Measurements from ENCODE around the gene KCTD17.

KCTD17 gene

DNA sequence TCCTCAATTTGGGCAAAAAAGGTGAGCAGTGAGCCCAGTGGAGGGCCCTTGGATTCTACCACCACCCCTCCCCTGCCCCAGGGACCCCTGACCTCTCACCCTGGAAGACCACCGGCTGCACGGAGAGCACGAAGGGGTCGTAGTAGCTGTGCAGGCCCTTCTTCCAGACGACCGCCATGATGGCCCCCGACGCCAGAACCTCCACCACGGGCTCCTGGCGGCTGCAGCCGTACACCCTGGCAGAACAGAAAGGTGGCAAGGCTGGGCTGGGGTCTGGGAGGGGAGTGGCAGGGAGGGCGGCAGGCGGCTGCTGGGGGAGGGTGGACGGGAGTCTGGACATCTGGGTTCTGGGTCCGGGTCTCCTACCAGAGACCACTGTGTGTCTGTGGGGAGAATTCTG, 34.6 kb downstream of the KCTD17 start:
- H3K4me1 ChIP-seq (ENCODE audit: insufficient read depth, low read length) = no peaks in the 10 kb centered on the region
- no peak for ATAC-seq (ENCODE audit: insufficient read depth, low read depth)
- no peak for TF ChIP-seq EZH2 (IDR thresholded peaks at IDR 0.05; ENCODE audit: borderline replicate concordance, low read depth, low read length, severe bottlenecking)
- TF ChIP-seq, protein P1, sequence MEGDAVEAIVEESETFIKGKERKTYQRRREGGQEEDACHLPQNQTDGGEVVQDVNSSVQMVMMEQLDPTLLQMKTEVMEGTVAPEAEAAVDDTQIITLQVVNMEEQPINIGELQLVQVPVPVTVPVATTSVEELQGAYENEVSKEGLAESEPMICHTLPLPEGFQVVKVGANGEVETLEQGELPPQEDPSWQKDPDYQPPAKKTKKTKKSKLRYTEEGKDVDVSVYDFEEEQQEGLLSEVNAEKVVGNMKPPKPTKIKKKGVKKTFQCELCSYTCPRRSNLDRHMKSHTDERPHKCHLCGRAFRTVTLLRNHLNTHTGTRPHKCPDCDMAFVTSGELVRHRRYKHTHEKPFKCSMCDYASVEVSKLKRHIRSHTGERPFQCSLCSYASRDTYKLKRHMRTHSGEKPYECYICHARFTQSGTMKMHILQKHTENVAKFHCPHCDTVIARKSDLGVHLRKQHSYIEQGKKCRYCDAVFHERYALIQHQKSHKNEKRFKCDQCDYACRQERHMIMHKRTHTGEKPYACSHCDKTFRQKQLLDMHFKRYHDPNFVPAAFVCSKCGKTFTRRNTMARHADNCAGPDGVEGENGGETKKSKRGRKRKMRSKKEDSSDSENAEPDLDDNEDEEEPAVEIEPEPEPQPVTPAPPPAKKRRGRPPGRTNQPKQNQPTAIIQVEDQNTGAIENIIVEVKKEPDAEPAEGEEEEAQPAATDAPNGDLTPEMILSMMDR (IDR thresholded peaks at IDR 0.05; ENCODE audit: borderline replicate concordance, extremely low read depth, low read length, poor library complexity, severe bottlenecking) = no peak
- H4K20me1 ChIP-seq (ENCODE audit: insufficient read depth, low read length) = peaks cover 3% of the 10 kb centered on the region; the same call in 1 of the 2 replicates
- DNase-seq = no peak
- no peaks in the 10 kb centered on the region for H3K9me3 ChIP-seq (ENCODE audit: insufficient read depth, low read length, severe bottlenecking)
- H3K4me3 ChIP-seq (ENCODE audit: low read depth in 1 of 2, low read length in 2 of 2) = no peak overlapping the region
- H3K27ac ChIP-seq (ENCODE audit: low read length) = no peak overlapping the region
- no peak overlapping the region for H2AFZ ChIP-seq (ENCODE audit: low read depth, low read length)
- no peaks in the 10 kb centered on the region for H3K36me3 ChIP-seq (ENCODE audit: insufficient read depth, low read length)
- no peaks in the 10 kb centered on the region for H3K27me3 ChIP-seq (ENCODE audit: insufficient read depth, low read length, poor library complexity)
- no peak overlapping the region for H3K4me2 ChIP-seq (ENCODE audit: insufficient read depth, low read length)
- H3K9ac ChIP-seq (ENCODE audit: low read depth, low read length) = no peak overlapping the region
- H3K79me2 ChIP-seq (ENCODE audit: insufficient read depth, low read length) = no peaks in the 10 kb centered on the region

DNA sequence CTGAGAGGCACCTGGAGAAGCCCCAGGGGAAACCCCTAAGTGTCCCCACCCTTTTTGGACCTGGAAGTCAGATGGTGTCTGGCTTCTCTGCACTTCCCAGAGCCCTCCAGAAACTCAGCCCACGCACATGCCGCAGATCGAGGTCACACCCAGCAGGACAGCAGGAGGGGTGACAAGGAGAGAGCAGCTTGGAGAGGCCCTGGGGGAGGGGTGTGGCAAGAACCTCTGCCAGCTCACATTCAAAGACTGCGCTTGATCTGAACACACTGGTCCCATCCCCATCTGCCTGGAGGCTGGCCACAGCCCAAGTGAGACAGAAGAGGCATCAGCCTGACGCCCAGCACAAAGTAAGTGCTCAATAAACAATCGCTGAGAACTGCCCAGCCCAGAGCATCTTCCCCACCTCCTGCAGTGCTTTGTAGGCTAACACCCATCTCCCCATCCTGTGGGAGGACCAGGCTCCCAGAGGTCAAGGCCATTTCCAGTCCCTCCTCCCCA, 36.6 kb downstream of the KCTD17 start:
- Histone ChIP-seq H3K4me2 (ENCODE audit: insufficient read depth, low read length) (no peak overlapping the region), H3K27me3 (ENCODE audit: insufficient read depth, low read length, poor library complexity) (no peaks in the 10 kb centered on the region), H3K4me1 (ENCODE audit: insufficient read depth, low read length) (no peaks in the 10 kb centered on the region), H3K4me3 (ENCODE audit: low read depth in 1 of 2, low read length in 2 of 2) (no peak overlapping the region), H4K20me1 (ENCODE audit: insufficient read depth, low read length) (peaks cover 3% of the 10 kb centered on the region; the same call in 1 of the 2 replicates), H3K79me2 (ENCODE audit: insufficient read depth, low read length) (no peaks in the 10 kb centered on the region), H3K9me3 (ENCODE audit: insufficient read depth, low read length, severe bottlenecking) (no peaks in the 10 kb centered on the region), H2AFZ (ENCODE audit: low read depth, low read length) (no peak overlapping the region), H3K36me3 (ENCODE audit: insufficient read depth, low read length) (no peaks in the 10 kb centered on the region), H3K9ac (ENCODE audit: low read depth, low read length) (no peak overlapping the region), H3K27ac (ENCODE audit: low read length) (no peak overlapping the region)
- DNase-seq (no peak), ATAC-seq (ENCODE audit: insufficient read depth, low read depth) (no peak)
- TF ChIP-seq EZH2 (IDR thresholded peaks at IDR 0.05; ENCODE audit: borderline replicate concordance, low read depth, low read length, severe bottlenecking) = no peak
- TF ChIP-seq, protein P1 (IDR thresholded peaks at IDR 0.05; ENCODE audit: borderline replicate concordance, extremely low read depth, low read length, poor library complexity, severe bottlenecking) = no peak

DNA sequence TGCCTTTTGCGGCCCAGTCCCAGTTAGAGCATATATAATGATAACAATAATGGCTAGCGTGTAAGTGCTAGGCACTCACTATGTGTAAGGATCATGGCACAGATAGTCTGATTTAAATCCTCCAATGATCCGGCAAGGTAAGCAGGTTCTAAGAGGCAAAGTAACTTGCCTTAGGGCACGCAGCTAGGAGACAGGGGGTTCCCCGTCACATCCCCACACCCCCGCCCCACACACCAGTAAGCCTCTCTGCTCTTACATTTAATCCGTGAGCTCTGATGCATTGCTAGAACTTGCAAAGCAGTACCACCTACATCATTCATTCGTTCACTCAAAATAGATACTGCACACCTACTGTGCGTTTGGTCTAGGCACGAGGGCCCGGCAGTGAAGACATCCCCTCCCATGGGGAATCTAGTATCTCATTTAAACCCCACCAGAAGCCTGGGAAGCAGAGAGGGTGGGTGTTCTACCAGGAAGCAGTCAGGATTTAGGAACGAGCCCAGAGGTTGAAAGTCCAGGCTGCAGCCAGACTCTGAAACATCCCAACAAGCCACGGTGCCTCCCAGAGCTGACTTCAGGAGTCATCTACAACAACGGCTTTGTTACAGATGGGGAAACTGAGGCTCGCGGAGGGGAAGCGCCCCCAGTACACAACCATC, 37.3 kb downstream of the KCTD17 start:
- no peak overlapping the region for H2AFZ ChIP-seq (ENCODE audit: low read depth, low read length)
- H3K79me2 ChIP-seq (ENCODE audit: insufficient read depth, low read length) = no peaks in the 10 kb centered on the region
- no peak for ATAC-seq (ENCODE audit: insufficient read depth, low read depth)
- no peak overlapping the region for H3K4me2 ChIP-seq (ENCODE audit: insufficient read depth, low read length)
- peaks cover 3% of the 10 kb centered on the region; the same call in 1 of the 2 replicates for H4K20me1 ChIP-seq (ENCODE audit: insufficient read depth, low read length)
- no peaks in the 10 kb centered on the region for H3K9me3 ChIP-seq (ENCODE audit: insufficient read depth, low read length, severe bottlenecking)
- no peaks in the 10 kb centered on the region for H3K36me3 ChIP-seq (ENCODE audit: insufficient read depth, low read length)
- TF ChIP-seq, protein P1 (IDR thresholded peaks at IDR 0.05; ENCODE audit: borderline replicate concordance, extremely low read depth, low read length, poor library complexity, severe bottlenecking) = no peak
- TF ChIP-seq EZH2 (IDR thresholded peaks at IDR 0.05; ENCODE audit: borderline replicate concordance, low read depth, low read length, severe bottlenecking) = no peak
- H3K4me1 ChIP-seq (ENCODE audit: insufficient read depth, low read length) = no peaks in the 10 kb centered on the region
- no peak overlapping the region for H3K4me3 ChIP-seq (ENCODE audit: low read depth in 1 of 2, low read length in 2 of 2)
- no peaks in the 10 kb centered on the region for H3K27me3 ChIP-seq (ENCODE audit: insufficient read depth, low read length, poor library complexity)
- H3K9ac ChIP-seq (ENCODE audit: low read depth, low read length) = no peak overlapping the region
- no peak for DNase-seq
- no peak overlapping the region for H3K27ac ChIP-seq (ENCODE audit: low read length)
